ENCODE data around the gene ZFY. TPM values are rescaled to one million over a fixed set of nuclear protein-coding genes. Genes with fewer than 3 reads are reported as not detected.

The ZFY gene
- total RNA-seq, 4 donors from 2014 or later = 17.9 to 21.6 TPM; not detected in 2

- ATAC-seq (ENCODE audit: low FRiP score) = no peak
- no peak for DNase-seq (ENCODE audit: low spot score)
- TF ChIP-seq, protein P1, sequence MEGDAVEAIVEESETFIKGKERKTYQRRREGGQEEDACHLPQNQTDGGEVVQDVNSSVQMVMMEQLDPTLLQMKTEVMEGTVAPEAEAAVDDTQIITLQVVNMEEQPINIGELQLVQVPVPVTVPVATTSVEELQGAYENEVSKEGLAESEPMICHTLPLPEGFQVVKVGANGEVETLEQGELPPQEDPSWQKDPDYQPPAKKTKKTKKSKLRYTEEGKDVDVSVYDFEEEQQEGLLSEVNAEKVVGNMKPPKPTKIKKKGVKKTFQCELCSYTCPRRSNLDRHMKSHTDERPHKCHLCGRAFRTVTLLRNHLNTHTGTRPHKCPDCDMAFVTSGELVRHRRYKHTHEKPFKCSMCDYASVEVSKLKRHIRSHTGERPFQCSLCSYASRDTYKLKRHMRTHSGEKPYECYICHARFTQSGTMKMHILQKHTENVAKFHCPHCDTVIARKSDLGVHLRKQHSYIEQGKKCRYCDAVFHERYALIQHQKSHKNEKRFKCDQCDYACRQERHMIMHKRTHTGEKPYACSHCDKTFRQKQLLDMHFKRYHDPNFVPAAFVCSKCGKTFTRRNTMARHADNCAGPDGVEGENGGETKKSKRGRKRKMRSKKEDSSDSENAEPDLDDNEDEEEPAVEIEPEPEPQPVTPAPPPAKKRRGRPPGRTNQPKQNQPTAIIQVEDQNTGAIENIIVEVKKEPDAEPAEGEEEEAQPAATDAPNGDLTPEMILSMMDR (IDR thresholded peaks at IDR 0.05) = no peak
These were observed 83.4 kb downstream of the ZFY start for GRCh38 chrY:3018546-3018945.

GRCh38 chrY:3019584-3019983 lies 84.4 kb downstream of the ZFY start:
- TF ChIP-seq, protein P1 (IDR thresholded peaks at IDR 0.05) = no peak
- DNase-seq (ENCODE audit: low spot score) = no peak
- no peak for ATAC-seq (ENCODE audit: low FRiP score)

DNA sequence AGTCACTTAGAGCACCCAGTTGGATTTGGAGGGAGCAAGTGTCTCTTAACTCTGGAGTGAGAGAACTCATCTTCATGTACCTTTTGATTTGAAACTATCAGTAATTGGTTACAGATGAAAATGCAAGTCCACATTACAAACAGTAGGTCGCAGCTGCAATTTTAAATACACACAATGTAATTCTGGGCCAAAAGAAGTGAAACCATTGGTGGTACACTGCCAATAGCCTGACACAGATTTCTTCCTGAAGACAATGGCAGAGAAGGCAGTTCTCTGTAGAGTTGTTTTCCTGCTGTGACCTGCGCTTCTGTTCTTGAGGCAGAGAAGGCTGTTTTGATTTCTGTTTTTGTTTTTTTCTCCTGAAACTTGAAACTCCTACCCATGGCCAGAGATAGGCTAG lies 86.0 kb downstream of the ZFY start:
- TF ChIP-seq, protein P1 (IDR thresholded peaks at IDR 0.05) = no peak
- no peak for DNase-seq (ENCODE audit: low spot score)
- ATAC-seq (ENCODE audit: low FRiP score) = no peak

GRCh38 chrY:3023606-3024005 lies 88.4 kb downstream of the ZFY start:
- TF ChIP-seq, protein P1 (IDR thresholded peaks at IDR 0.05) = no peak
- DNase-seq (ENCODE audit: low spot score) (no peak), ATAC-seq (ENCODE audit: low FRiP score) (no peak)

DNA sequence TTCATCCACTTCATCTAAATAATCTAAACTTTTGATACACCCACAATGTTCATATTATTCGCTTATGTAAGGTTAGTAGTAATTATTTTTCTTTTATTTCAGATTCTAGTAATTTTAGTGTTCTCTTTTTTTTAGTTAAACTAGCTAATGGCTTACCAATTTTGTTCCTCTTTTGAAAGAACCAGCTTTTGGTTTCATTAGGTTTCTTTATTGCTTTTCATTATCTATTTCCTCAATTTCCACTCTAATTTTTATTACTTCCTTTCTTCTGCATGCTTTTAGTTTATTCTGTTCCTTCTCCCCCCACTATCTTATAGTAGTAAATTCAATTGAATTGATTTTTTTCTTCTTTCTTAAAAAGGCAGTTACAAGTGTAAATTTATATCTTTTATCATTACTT lies 90.2 kb downstream of the ZFY start:
- TF ChIP-seq, protein P1 (IDR thresholded peaks at IDR 0.05) = no peak
- no peak for ATAC-seq (ENCODE audit: low FRiP score)
- no peak for DNase-seq (ENCODE audit: low spot score)

Small RNA genes within 50 kb of the gene (small RNA-seq; reads per million reads assigned to genes)
- gene EEF1A1P41 = not detected

Other genes starting within 250 kb of the ZFY start
- not detected for gene SRY, start 147.7 kb upstream of the ZFY start, total RNA-seq
- gene RPS4Y1, start 93.8 kb upstream of the ZFY start, total RNA-seq = 100 to 1,000 TPM in 2 of 4 donors, under 1 TPM in 1, not detected in 1; 0.50 to 295 (median 260) TPM